Subcutaneous abdominal adipose tissue (tissue), 5 donors: ENCODE data around the gene CCL18.
"Not testable (repeated sequence)": the region's sequence is repeated elsewhere in the genome, so short reads cannot be mapped to it uniquely, and the experiment has no call there.

Experiments
- H3K27ac ChIP-seq: one replicate; pipeline ENCODE4 v1.7.0; 2013; ENCODE audit warnings: low read depth, mild to moderate bottlenecking, inconsistent platforms, low read length, moderate library complexity
- H3K27me3 ChIP-seq, 5 donors: one replicate each; pipeline ENCODE4 v1.7.0; 2013; ENCODE audit warnings: low read length in 5 of 5, inconsistent platforms in 1 of 5; ENCODE audit not compliant: control insufficient read depth in 5 of 5, insufficient read depth in 4 of 5
- H3K36me3 ChIP-seq, 5 donors: one replicate each; pipeline ENCODE4 v1.7.0; 2013; ENCODE audit warnings: low read length in 5 of 5; ENCODE audit not compliant: control insufficient read depth in 5 of 5, insufficient read depth in 5 of 5
- H3K4me1 ChIP-seq, 5 donors: one replicate each; pipeline ENCODE4 v1.7.0; 2013; ENCODE audit warnings: low read length in 5 of 5, mild to moderate bottlenecking in 3 of 5, moderate library complexity in 1 of 5; ENCODE audit not compliant: control insufficient read depth in 5 of 5, insufficient read depth in 5 of 5
- H3K4me3 ChIP-seq, 5 donors: one replicate each; pipeline ENCODE4 v1.7.0; 2013; ENCODE audit warnings: low read length in 5 of 5, low read depth in 1 of 5
- H3K9ac ChIP-seq, 5 donors: one replicate each; pipeline ENCODE4 v1.7.0; 2013; ENCODE audit warnings: low read length in 5 of 5, mild to moderate bottlenecking in 4 of 5, moderate library complexity in 3 of 5
- H3K9me3 ChIP-seq, 5 donors: one replicate each; pipeline ENCODE4 v1.7.0; 2013; ENCODE audit warnings: low read length in 5 of 5; ENCODE audit not compliant: control insufficient read depth in 5 of 5
- donor health status: healthy.
- donor health status: healthy.
- donor health status: healthy.
- donor health status: healthy.
- donor health status: healthy.

CCL18 gene

DNA sequence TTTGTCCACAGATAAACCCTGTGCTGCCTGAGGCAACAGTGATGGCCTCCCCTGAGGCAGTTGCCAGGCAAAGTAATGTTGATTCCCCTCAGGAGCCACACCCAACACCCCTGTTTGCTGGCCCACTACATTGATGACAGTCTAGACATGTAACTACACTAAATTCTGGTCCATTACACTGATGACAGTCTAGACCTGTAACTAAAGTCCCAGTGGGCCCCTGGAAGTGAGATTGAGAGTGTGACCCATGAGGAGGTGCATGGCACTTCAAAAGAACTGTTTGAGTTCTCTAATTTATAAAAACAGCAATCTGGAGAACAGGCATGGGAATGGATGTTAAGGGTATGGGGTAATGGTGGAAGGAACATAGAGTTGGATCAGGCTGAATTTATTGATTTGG, 48.5 kb downstream of the CCL18 start:
- Histone ChIP-seq H3K4me1 (no peaks in the 10 kb centered on the region), H3K4me3 (no peak overlapping the region), H3K27me3 (no peaks in the 10 kb centered on the region), H3K9ac (no peak overlapping the region), H3K36me3 (no peaks in the 10 kb centered on the region), H3K9me3 (no peaks in the 10 kb centered on the region), H3K27ac (no peak overlapping the region)

DNA sequence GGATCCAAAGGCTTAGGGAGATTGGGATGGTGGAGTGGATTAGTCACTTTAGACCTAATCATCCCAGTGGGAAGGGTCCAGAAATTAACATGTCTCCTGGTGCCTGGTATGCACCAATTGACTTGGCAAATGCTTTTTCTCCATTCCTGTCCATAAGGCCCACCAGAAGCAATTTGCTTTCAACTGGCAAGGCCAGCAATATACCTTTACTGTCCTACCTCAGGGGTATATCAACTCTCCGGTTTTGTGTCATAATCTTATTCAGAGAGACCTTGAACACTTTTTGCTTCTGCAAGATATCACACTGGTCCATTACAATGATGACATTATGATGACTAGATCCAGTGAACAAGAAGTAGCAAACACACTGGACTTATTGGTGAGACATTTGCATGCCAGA, 49.1 kb downstream of the CCL18 start:
- not testable (repeated sequence) for H3K9me3 ChIP-seq, H3K4me3 ChIP-seq, H3K4me1 ChIP-seq, H3K36me3 ChIP-seq, H3K27ac ChIP-seq, H3K9ac ChIP-seq, H3K27me3 ChIP-seq

DNA sequence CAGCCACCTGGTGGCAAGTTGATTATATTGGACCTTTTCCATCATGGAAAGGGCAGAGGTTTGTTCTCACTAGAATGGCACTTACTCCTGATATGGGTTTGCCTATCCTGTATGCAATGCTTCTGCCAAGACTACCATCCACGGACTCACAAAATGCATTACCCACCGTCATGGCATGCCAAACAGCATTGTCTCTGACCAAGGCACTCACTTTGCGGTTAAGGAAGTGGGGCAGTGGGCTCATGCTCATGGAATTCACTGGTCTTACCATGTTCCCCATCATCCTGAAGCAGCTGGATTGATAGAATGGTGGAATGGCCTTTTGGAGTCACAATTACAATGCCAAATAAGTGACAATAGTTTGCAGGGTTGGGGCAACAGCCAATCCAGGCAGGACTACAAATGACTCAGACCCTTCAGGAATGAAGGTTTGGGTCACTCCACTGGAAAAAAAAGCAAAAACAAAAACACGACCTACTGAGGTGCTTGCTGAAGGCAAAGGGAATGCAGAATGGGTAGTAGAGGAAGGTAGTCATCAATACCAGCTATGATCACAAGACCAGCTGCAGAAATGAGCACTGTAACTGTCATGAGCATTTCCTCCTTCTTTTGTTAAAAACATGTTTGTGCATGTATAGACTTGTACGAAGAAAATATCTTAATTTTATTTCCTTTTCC, 51.0 kb downstream of the CCL18 start:
- H3K4me1 ChIP-seq, H3K9ac ChIP-seq, H3K9me3 ChIP-seq, H3K4me3 ChIP-seq, H3K36me3 ChIP-seq, H3K27ac ChIP-seq, H3K27me3 ChIP-seq: not testable (repeated sequence)

DNA sequence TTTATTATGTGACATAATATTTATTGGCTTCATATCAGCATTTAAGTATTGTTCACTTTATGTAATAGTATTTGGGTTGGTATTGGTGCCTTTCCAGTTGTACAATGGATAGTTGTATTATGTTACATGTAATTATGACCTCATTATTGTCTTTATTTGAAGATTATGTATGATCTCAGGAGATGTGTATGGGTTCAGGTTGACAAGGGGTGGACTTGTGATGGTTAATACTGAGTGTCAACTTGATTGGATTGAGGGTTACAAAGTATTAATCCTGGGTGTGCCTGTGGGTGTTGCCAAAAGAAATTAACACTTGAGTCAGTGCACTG, 51.5 kb downstream of the CCL18 start:
- not testable (repeated sequence) for H3K9ac ChIP-seq, H3K9me3 ChIP-seq, H3K36me3 ChIP-seq, H3K27ac ChIP-seq, H3K27me3 ChIP-seq, H3K4me3 ChIP-seq, H3K4me1 ChIP-seq

DNA sequence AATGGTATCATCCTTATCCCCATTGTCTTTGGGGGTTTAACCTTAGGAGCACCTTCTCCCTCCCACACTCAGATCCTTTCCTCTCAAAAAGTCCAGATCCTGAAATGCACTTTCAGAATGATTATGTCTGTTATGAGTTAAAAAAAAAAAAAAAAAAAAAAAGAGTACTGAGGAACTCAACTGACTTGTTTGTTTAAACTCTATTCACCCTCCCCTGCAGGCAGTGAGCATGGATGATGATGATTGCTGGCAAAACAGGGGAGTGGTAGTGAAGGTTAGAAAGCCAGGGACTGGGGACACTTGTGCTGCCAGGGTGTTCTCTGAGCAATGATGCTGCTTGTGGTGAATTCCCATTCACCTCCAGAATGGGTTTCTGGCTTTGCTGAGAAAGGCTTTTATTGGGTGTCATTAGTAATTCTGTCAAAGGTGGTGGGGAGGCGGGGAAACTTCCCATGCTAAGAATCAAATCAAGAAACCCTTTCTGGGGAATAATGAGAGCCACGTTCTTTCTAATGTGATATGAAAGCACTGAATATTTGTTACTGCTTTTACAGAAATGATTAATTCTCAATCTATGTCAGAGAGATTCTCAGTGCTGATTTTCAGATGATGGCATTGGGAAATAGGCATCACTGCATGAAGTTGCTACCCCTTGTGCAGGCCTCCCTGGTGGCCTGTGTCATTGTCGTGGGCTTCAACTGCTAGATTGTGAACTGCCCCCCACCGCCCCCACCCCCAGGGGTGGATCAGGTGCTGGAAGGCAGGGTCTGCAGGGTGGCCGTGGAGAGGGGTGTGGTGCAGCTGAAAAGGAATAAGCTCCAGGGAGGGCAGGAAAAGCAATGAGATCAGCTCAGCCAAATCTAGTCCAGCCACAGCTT, 53.7 kb downstream of the CCL18 start:
- H3K36me3 ChIP-seq: no peaks in the 10 kb centered on the region
- H3K4me3 ChIP-seq: no peak overlapping the region
- H3K4me1 ChIP-seq: no peaks in the 10 kb centered on the region
- no peak overlapping the region for H3K27ac ChIP-seq
- peaks cover 0 to 3% (median 0%) of the 10 kb centered on the region in 5 donors for H3K27me3 ChIP-seq
- no peak overlapping the region for H3K9ac ChIP-seq
- H3K9me3 ChIP-seq: peaks cover 0 to 4% (median 0%) of the 10 kb centered on the region in 5 donors

DNA sequence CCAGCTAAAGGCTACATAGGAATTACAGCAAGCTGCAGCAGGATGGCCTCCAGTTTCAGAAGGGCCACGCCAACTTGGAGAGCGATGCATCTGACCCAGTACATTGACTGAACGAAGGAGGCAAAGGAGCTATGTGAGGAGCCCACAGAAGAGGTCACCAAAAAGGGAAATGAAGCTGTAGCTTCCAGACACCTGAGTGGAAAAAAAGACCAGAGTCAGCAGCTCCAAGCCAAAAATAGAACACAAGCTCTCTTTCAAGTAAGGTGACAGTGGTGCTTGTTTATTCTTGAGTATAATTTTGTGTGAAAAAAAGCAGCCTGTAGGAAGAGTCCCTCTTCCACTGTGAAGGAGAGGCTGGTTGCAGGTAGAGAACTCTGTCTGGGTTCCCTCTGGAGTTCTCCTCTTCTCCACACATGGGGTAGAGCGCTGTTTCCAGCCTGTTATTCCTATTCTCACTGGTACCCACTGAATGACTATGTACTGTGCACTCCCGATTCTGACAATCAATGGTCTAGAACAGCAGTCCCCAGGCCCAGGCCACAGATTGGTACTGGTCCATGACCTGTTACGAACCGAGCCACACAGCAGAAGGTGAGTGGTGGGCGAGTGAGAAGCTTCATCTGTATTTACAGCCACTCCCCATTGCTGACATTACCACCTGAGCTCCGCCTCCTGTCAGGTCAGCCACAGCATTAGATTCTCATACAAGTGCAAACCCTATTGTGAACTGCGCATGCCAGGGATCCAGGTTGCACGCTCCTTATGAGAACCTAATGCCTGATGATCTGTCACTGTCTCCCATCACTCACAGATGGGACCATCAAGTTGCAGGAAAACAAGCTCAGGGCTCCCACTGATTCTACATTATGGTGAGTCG, 54.6 kb downstream of the CCL18 start:
- no peak overlapping the region for H3K9ac ChIP-seq
- no peak overlapping the region for H3K27ac ChIP-seq
- no peak overlapping the region for H3K4me3 ChIP-seq
- H3K27me3 ChIP-seq: peaks cover 0 to 3% (median 0%) of the 10 kb centered on the region in 5 donors
- peaks cover 0 to 4% (median 0%) of the 10 kb centered on the region in 5 donors for H3K9me3 ChIP-seq
- no peaks in the 10 kb centered on the region for H3K36me3 ChIP-seq
- no peaks in the 10 kb centered on the region for H3K4me1 ChIP-seq

DNA sequence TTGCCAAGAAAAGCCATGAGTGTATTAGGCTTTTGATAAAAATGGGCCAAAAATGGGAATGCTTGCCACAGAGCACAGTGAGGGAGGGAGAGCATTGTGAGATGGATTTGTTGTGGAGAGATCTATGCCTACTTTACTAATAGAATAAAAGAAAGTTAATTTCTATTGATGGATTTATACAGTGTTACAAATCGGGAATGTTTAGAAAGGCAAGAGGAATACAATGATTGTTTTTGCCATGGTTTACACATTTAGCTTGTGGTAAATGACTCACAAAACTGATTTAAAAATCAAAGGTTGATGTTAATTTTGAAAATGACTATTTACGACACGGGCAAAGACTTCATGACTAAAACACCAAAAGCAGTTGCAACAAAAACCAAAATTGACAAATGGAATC, 56.1 kb downstream of the CCL18 start:
- Histone ChIP-seq H3K4me3 (no peak overlapping the region), H3K4me1 (no peaks in the 10 kb centered on the region)

DNA sequence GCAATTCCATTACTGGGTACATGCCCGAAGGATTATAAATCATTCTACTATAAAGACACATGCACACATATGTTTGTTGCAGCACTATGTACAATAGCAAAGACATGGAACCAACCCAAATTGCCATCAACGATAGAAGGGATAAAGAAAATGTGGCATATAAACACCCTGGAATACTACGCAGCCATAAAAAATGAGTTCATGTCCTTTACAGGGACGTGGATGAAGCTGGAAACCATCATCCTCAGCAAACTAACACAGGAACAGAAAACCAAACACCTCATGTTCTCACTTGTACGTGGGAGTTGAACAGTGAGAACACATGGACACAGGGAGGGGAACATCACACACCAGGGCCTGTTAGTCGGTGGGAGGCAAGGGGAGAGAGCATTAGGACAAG, 57.0 kb downstream of the CCL18 start:
- not testable (repeated sequence) for H3K4me3 ChIP-seq, H3K9ac ChIP-seq, H3K27me3 ChIP-seq, H3K27ac ChIP-seq, H3K4me1 ChIP-seq, H3K36me3 ChIP-seq
- H3K9me3 ChIP-seq: peaks cover 5 to 18% (median 15%) of the 10 kb centered on the region in 5 donors

More for the DNA sequence above, 56.1 kb downstream of the CCL18 start:
- Histone ChIP-seq H3K27me3 (peaks cover 0 to 4% (median 0%) of the 10 kb centered on the region in 5 donors), H3K9ac (no peak overlapping the region), H3K36me3 (no peaks in the 10 kb centered on the region), H3K27ac (no peak overlapping the region), H3K9me3 (peaks cover 3 to 9% (median 6%) of the 10 kb centered on the region in 5 donors)
